Gastroesophageal sphincter (tissue), 3 donors: ENCODE measurements around the gene SLC6A12.

ENCODE experiments used
- CTCF ChIP-seq, 4 experiments: fragments of 200-600 bp in 2 of 4; fragments of 450-650 bp in 2 of 4; sonication (generic) in 1 of 4; IDR thresholded peaks; one replicate each; pipeline ENCODE4 v1.5.1; 2017 to 2019; ENCODE audit warnings: antibody characterized with exemption in 4 of 4, mild to moderate bottlenecking in 2 of 4, moderate library complexity in 2 of 4
- POLR2A ChIP-seq, 2 donors: fragments of 450-650 bp; IDR thresholded peaks; one replicate each; pipeline ENCODE4 v1.6.1; 2017; ENCODE audit warnings: antibody characterized with exemption in 2 of 2, mild to moderate bottlenecking in 2 of 2, moderate library complexity in 1 of 2

DNA sequence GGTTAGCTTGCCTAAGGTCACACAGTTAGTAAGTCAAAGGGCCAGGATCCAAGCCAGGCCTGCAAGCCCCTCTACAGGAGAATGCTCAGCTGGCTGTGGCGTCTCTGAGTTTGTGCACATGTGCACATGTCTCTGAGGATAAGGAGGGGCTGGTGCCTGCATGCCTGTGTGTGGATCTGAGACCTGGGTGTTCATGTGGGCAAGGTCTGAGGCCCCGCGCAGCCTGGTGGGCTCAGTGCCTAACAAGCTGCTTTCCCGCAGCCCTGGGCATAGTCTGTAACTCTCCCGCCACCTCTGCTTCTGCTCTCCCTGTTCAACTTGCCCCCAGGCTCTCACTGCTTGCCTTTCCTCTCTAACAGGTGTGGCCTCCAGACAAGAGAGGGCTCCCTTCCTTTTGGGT lies 4.3 kb upstream of the SLC6A12 start:
- TF ChIP-seq POLR2A (IDR thresholded peaks at IDR 0.05) (no peak), CTCF (IDR thresholded peaks at IDR 0.05) (no peak)
